OCI-LY3 (cell line): ENCODE results near the gene ADORA2A.

ENCODE experiments used
- H2AFZ ChIP-seq: fragments of 200-600, 300-600 bp; shearing (Covaris generic); 2 replicates; pipeline ENCODE4 v1.6.0; 2014; ENCODE audit warnings: antibody characterized with exemption, low read depth, low read length
- H3K27ac ChIP-seq: fragments of 200-600, 300-600 bp; sonication (generic); 2 replicates; pipeline ENCODE4 v1.5.1; 2014; ENCODE audit warnings: mild to moderate bottlenecking, low read length, moderate library complexity, mixed read lengths
- H3K27me3 ChIP-seq: fragments of 200-600, 300-600 bp; sonication (generic); 2 replicates; pipeline ENCODE4 v1.6.1; 2014; ENCODE audit warnings: low read depth, low read length, mixed read lengths
- H3K36me3 ChIP-seq: fragments of 200-600, 300-600 bp; sonication (generic); replicated peaks from 2 replicates; pipeline ENCODE3; 2014; ENCODE audit warnings: low read depth, low read length, mixed read lengths
- H3K4me1 ChIP-seq: fragments of 300-600, 200-600 bp; sonication (generic); 2 replicates; pipeline ENCODE4 v1.6.1; 2014; ENCODE audit warnings: low read length, mixed read lengths
- H3K4me2 ChIP-seq: fragments of 200-600, 300-600 bp; sonication (generic); 2 replicates; pipeline ENCODE4 v1.6.1; 2014; ENCODE audit warnings: low read length, mixed read lengths
- H3K4me3 ChIP-seq: fragments of 300-600, 200-600 bp; sonication (generic); 2 replicates; pipeline ENCODE4 v1.5.1; 2014; ENCODE audit warnings: antibody characterized with exemption, mild to moderate bottlenecking, low read length, moderate library complexity
- H3K79me2 ChIP-seq: fragments of 300-600, 200-600 bp; shearing (Covaris generic); 2 replicates; pipeline ENCODE4 v1.6.1; 2014; ENCODE audit warnings: mild to moderate bottlenecking, low read length, mixed read lengths
- H3K9ac ChIP-seq: fragments of 300-600, 200-600 bp; shearing (Covaris generic); 2 replicates; pipeline ENCODE4 v1.6.0; 2014; ENCODE audit warnings: mild to moderate bottlenecking, low read length, moderate library complexity
- H3K9me3 ChIP-seq: fragments of 200-600, 300-600 bp; shearing (Covaris generic); 2 replicates; pipeline ENCODE4 v1.6.1; 2014; ENCODE audit warnings: low read length, mixed read lengths; ENCODE audit not compliant: insufficient read depth
- H4K20me1 ChIP-seq: fragments of 200-600, 300-600 bp; sonication (generic); 2 replicates; pipeline ENCODE4 v1.6.1; 2016; ENCODE audit warnings: low read length, mixed read lengths; ENCODE audit not compliant: insufficient read depth
- EZH2phosphoT487 ChIP-seq: fragments of 200-600 bp; shearing (Covaris generic); IDR thresholded peaks from 2 replicates; pipeline ENCODE4 v1.6.1; 2018; ENCODE audit warnings: antibody characterized with exemption, mixed run types, low read depth
- TF ChIP-seq, protein P1 (sequence below): fragments of 200-600, 300-600 bp; sonication (generic); IDR thresholded peaks from 2 replicates; pipeline ENCODE4 v1.5.1; 2014; ENCODE audit warnings: antibody characterized with exemption, low read length, low read depth

The ADORA2A gene

DNA sequence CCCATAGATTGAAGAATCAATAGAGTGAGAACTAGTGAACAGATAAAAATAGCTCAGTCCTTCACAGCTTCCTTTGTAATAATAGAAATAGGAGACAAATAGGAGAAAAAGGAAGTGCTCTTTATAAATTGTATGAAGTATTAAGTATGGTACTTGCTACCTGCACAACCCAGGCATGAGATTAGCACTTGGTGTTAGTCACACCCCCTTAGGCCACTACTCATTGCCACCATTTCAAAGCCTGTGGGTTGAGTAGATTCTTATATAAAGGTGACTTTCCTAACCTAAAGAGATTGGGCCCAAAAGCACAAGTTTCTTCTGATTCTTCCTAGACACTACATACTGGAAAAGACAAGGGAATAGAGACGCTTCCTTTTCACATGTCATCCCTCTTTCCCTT is 37.7 kb upstream of the ADORA2A start:
- H3K36me3 ChIP-seq = peaks cover 8% of the 10 kb centered on the region
- TF ChIP-seq, protein P1, sequence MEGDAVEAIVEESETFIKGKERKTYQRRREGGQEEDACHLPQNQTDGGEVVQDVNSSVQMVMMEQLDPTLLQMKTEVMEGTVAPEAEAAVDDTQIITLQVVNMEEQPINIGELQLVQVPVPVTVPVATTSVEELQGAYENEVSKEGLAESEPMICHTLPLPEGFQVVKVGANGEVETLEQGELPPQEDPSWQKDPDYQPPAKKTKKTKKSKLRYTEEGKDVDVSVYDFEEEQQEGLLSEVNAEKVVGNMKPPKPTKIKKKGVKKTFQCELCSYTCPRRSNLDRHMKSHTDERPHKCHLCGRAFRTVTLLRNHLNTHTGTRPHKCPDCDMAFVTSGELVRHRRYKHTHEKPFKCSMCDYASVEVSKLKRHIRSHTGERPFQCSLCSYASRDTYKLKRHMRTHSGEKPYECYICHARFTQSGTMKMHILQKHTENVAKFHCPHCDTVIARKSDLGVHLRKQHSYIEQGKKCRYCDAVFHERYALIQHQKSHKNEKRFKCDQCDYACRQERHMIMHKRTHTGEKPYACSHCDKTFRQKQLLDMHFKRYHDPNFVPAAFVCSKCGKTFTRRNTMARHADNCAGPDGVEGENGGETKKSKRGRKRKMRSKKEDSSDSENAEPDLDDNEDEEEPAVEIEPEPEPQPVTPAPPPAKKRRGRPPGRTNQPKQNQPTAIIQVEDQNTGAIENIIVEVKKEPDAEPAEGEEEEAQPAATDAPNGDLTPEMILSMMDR = no peak
- TF ChIP-seq EZH2phosphoT487 = no peak
- no peak overlapping the region for H3K27ac ChIP-seq
- 0 out of 2 replicates have a peak, but pooled peaks cover 3% of the 10 kb centered on the region for H4K20me1 ChIP-seq
- H3K4me1 ChIP-seq = no peaks in the 10 kb centered on the region
- no peaks in the 10 kb centered on the region for H3K79me2 ChIP-seq
- H3K27me3 ChIP-seq = no peaks in the 10 kb centered on the region
- H2AFZ ChIP-seq = no peak overlapping the region
- no peaks in the 10 kb centered on the region for H3K9me3 ChIP-seq
- no peak overlapping the region for H3K4me2 ChIP-seq
- no peak overlapping the region for H3K4me3 ChIP-seq
- H3K9ac ChIP-seq = no peak overlapping the region

DNA sequence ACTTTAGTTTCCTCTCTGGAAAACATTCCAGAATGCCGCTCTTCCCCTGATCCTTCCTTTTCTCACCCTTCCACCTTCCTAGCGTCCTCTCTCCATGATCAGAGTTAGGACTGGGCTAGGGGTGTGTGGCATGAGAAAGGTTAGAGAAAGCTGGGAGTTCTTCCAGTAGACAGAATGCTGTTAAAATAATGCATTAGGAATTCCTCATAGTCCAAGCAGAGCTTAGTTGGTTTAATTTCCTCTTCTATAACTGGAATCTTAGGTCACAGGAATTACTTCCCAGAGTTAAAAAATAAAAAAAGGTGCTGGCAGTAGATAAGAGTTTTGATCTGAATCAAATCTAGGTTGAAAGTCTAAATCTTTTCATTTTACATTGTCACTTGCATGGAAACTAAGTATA is 37.2 kb upstream of the ADORA2A start:
- H3K4me3 ChIP-seq = no peak overlapping the region
- H4K20me1 ChIP-seq = 0 out of 2 replicates have a peak, but pooled peaks cover 3% of the 10 kb centered on the region

DNA sequence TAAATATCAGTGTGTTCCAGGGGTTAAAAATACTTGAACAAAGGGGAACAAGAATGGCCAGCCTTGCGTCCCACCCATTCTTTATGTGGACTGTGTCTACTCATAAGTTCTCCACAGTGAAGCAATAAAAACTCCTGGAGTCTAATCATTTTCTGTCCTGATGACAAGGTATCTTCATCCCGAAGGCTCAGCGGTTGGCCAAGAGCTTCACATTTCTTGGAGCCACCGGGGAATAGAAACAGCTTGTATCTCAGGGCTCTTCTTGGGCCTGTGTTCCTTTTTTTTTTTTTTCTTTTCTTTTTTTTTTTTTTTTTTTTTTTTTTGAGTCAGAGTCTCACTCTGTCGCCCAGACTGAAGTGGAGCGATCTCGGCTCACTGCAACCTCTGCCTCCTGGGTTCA is 36.8 kb upstream of the ADORA2A start:
- H3K9ac ChIP-seq = no peak overlapping the region
- H3K4me2 ChIP-seq = no peak overlapping the region
- no peaks in the 10 kb centered on the region for H3K4me1 ChIP-seq
- TF ChIP-seq, protein P1 = no peak
- TF ChIP-seq EZH2phosphoT487 = no peak
- H3K27ac ChIP-seq = no peak overlapping the region
- no peaks in the 10 kb centered on the region for H3K9me3 ChIP-seq
- 0 out of 2 replicates have a peak, but pooled peaks cover 3% of the 10 kb centered on the region for H4K20me1 ChIP-seq
- H3K36me3 ChIP-seq = peaks cover 9% of the 10 kb centered on the region
- H3K27me3 ChIP-seq = no peaks in the 10 kb centered on the region
- no peaks in the 10 kb centered on the region for H3K79me2 ChIP-seq
- H3K4me3 ChIP-seq = no peak overlapping the region
- H2AFZ ChIP-seq = no peak overlapping the region

More for the DNA sequence above, 37.2 kb upstream of the ADORA2A start:
- no peak overlapping the region for H3K9ac ChIP-seq
- H3K9me3 ChIP-seq = no peaks in the 10 kb centered on the region
- H3K4me1 ChIP-seq = no peaks in the 10 kb centered on the region
- no peak overlapping the region for H2AFZ ChIP-seq
- H3K79me2 ChIP-seq = no peaks in the 10 kb centered on the region
- H3K4me2 ChIP-seq = no peak overlapping the region
- H3K27ac ChIP-seq = no peak overlapping the region
- H3K27me3 ChIP-seq = no peaks in the 10 kb centered on the region
- TF ChIP-seq EZH2phosphoT487 = no peak
- TF ChIP-seq, protein P1 = no peak
- H3K36me3 ChIP-seq = peaks cover 10% of the 10 kb centered on the region

DNA sequence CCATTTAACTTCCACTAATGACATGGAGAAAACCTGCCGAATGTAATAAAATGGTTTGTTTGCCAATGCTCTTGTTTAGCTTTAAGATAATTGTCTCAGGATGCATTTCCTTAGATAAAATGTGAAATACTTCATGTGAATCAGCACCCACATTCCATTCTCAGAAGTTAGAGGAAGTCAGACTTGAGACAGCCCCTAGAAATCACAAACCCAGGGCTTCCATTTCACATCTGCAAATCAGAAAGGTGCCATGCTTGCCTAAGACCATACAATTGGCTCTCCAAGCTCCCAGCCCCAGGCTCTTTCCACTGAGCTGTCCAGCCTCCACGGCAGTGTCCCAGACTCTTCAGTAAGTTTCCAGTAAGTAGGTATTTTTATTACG is 35.6 kb upstream of the ADORA2A start:
- no peak for TF ChIP-seq EZH2phosphoT487
- TF ChIP-seq, protein P1 = no peak
- Histone ChIP-seq H2AFZ (no peak overlapping the region), H3K4me2 (no peak overlapping the region), H3K4me3 (no peak overlapping the region), H3K9ac (no peak overlapping the region), H3K27ac (no peak overlapping the region), H3K27me3 (no peaks in the 10 kb centered on the region), H3K4me1 (no peaks in the 10 kb centered on the region), H3K36me3 (peaks cover 10% of the 10 kb centered on the region), H4K20me1 (0 out of 2 replicates have a peak, but pooled peaks cover 3% of the 10 kb centered on the region), H3K9me3 (no peaks in the 10 kb centered on the region), H3K79me2 (no peaks in the 10 kb centered on the region)
